Hindlimb muscle (tissue), 1 donor: Measurements from ENCODE around the gene CST9. TPM values are rescaled to one million over a fixed set of nuclear protein-coding genes. Genes with fewer than 3 reads are reported as not detected.

ENCODE experiments used
- DNase-seq: peaks from one replicate; pipeline ENCODE4 v3.0.0-alpha.2; 2013
- polyA plus RNA-seq: library from polyadenylated mRNA; unstranded; fragments of 120-200 nt; gene quantifications from one replicate; pipeline ENCODE4 v1.2.1, GENCODE V29; 2013; ENCODE audit not compliant: insufficient read length

Gene CST9, protein sequence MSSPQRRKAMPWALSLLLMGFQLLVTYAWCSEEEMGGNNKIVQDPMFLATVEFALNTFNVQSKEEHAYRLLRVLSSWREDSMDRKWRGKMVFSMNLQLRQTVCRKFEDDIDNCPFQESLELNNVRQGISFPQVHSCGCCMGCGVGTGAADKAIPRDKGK
- not detected for polyA plus RNA-seq

DNA sequence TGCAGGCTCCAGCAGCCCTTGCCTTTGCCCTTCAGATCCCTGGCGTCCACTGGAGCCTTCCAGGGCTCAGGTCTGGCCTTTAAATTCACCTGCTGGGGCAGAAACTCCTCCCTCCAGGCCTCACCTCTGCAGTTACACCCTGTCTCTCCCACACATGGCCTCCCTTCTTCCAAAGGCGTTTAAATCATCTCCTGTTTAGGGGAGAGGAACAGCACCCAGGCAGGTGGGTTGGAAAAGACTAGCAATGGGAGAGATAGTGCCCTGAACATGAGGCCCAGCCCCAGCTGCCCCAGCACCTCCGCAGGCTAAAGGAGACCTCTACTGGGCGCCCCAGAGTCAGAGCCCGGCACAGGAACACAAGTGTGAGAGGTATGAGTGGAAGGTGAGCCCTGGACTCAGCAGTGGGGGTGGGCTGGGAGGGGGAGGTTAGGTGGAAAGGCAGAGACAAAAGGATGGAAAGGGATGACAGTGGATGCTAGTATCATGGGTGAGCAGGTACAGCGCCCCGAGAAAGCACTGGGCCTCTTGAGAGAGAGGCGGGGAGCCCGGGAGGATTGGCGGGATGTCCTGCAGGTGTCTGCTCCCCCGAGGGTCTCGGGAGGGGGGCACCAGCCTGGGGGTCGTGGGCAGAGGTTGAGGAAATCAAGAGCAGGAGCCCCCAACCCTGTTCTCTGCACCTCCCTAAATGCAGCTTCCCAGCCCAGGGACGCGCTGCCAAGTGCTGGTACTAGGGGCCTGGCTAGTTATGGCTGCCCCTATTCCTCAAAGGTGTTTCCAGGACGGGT is at the start of gene CST9:
CST9 (minus strand) TSS at position 51 of the 785 bp plus-strand sequence. CDS start 53 bp downstream, outside the sequence.
- DNase-seq: no peak

- DNase-seq: no peak
Measured at GRCh38 chr20:23654717-23655116, 49.0 kb upstream of the CST9 start.

GRCh38 chr20:23654000-23654399 is 48.3 kb upstream of the CST9 start:
- DNase-seq: no peak

GRCh38 chr20:23653400-23653938 is 47.8 kb upstream of the CST9 start:
- DNase-seq: no peak

DNA sequence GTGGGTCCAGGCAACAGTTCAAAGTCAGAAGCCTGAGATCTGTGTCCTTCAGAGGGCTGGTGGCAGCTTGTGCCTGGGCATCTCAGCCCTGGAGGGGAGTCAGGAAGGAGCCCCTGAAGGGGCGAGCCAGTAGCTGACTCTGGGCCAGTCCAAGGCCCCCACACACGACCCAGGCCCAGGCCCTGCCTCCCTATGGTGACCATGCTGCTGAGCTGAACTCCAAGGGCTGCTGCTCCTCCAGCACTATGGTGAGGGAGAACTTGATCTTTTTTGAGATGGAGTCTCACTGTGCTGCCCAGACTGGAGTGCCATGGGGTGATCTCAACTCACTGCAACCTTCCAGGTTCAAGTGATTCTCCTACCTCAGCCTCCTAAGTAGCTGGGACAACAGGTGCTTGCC is 47.2 kb upstream of the CST9 start:
- no peak for DNase-seq

- no peak for DNase-seq
Measured at GRCh38 chr20:23652371-23652770, 46.7 kb upstream of the CST9 start.

GRCh38 chr20:23651117-23651516 is 45.4 kb upstream of the CST9 start:
- DNase-seq: no peak

GRCh38 chr20:23649830-23650417 is 44.2 kb upstream of the CST9 start:
- no peak for DNase-seq

- DNase-seq: no peak
Measured at GRCh38 chr20:23649242-23649641, 43.5 kb upstream of the CST9 start.

- DNase-seq: no peak
Measured at GRCh38 chr20:23647346-23647745, 41.6 kb upstream of the CST9 start.

GRCh38 chr20:23646106-23646873 is 40.6 kb upstream of the CST9 start:
- DNase-seq: no peak

DNA sequence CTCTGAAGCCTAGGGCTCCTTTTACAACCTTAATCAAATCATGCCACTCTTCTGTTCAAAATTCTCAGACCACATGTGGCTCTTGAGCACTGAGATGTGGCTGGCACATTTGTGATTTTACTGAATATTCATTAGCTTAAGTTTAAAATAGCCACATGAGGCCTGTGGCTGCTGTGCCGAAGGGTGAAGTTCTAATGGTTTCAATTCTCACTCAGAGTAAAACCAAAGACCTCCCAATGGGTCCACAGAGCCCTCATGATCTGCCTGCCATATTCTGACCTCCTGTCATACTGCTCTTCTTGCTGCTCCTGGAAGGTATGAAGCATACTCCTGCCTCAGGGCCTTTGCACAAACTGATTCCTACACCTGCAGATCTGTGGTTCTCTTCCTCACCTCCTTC is 39.9 kb upstream of the CST9 start:
- DNase-seq: no peak

DNA sequence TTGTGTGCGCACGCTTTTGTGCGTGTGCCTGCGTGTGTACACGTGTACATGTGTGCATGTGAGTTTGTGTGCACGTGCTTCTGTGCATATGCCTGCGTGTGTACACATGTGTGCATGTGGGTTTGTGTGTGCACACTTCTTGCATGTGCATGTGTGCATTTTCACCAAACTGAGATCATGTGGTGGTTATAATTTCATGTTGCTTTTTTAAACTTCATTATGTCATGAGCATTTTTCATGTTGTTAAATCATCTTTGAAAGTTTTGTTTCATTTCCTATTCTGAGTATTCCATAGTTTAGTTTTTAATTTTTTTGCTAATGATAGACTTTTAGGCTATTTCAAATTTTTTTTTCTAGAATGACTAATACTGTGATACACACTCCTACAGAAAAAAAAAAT is 38.4 kb upstream of the CST9 start:
- DNase-seq: no peak

DNA sequence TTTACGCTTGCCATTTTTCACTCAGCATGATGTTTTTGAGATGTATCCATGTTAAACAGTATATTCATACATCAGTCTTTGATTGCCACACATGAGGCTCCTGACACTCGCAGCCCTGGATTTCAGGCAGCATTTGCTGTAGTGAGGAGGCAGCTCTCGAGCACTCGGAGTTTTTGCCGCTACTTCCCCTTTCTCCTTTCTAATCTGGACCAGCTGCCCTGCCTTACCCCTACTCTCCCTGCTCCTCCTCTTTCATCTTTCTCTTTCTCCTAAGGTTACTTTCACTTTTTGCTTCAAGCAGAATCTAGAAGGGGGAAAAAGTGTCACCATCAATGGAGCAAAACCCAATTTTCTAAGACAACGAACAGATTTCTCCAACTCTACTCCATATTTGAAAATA is 37.9 kb upstream of the CST9 start:
- no peak for DNase-seq

GRCh38 chr20:23641936-23642751 is 36.4 kb upstream of the CST9 start:
- no peak for DNase-seq

- no peak for DNase-seq
Measured at GRCh38 chr20:23640671-23641667, 35.3 kb upstream of the CST9 start.

DNA sequence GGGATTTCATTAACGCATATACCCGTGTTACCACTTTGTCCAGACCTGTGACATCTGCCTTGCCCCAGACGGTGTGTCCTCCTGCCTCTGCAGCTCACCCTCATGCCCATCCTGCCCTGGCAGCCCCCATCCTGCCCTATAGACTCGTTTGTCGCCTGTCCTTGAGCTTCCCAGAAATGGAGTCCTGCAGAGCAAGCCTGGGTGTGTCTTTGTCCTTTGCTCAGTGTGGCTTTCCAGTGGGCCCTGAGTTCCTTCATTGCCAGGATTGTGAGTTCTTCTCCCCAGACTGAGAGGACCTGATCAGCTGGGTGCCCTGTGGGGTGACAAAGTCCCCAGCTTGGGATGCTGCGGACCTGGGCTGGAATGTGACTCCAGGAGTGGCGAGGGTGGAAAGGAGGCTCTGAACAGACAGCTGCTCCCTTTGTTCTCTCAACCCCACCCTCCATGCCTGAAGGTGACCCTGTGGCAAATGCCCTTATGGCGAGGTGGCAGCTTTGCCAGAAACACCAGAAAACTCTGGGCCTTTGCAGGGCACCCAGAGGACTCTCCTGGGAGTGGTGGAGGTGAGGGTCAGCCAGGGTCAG is 34.4 kb upstream of the CST9 start:
- DNase-seq: no peak

DNA sequence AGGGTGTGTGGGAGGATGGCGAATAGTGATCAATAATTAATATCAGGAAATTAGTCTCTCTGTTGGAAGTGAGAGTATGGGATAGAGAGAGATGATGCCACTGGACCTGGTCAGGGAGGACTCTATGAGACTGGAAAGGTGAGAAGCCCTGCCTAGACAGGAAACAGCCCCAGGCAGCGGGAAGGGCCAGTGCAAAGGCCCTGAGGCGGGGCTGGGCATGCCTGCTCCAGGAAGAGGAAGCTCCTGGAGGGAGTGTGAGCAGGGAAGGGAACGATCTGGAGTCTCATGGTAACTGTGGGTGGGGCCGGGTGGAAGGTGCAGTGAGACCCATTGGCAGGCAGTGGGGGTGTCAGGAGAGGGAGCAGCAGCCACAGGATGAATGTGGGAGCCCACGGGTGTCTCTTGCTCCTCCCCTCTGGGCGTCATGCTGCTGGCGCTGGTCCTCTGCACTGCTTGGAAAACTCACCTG is 33.8 kb upstream of the CST9 start:
- no peak for DNase-seq

GRCh38 chr20:23638309-23638708 is 32.6 kb upstream of the CST9 start:
- no peak for DNase-seq
